Measurements from ENCODE around the gene GABRG3. TPM values are rescaled to one million over a fixed set of nuclear protein-coding genes. Genes with fewer than 3 reads are reported as not detected.

Gene GABRG3
- total RNA-seq, 1 experiment from 2014 or later: not detected

DNA sequence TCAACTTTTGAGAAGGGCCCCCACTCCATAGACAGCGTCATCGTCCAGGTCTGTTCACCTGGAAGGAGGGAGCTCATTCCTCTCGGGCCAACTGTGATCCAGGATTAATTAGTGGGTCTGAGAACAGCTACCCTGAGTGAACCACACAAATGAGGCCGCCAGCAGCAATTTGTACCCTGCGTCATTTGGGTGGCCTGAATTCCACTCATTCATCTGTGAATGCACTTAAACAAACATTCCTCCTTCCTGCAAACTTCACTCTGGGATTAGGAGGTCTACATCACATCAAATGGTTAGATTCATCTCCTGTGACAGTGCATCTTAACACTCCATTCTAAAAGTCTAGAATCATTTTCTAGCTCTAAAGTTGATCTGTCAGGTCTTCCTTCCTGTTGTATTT lies 201.8 kb downstream of the GABRG3 start:
- H3K9me2 ChIP-seq (ENCODE audit: insufficient read depth): no peaks in the 10 kb centered on the region
- H3K9ac ChIP-seq (ENCODE audit: low read length): no peak overlapping the region
- no peak for ATAC-seq
- POLR2A ChIA-PET: no interaction called here
- no peak overlapping the region for H2AFZ ChIP-seq (ENCODE audit: low read depth, low read length, poor library complexity, severe bottlenecking)
- no peaks in the 10 kb centered on the region for H3K79me2 ChIP-seq (ENCODE audit: insufficient read depth, low read length)
- CTCF ChIA-PET: no interaction called here
- H3K4me2 ChIP-seq (ENCODE audit: low read length): no peak overlapping the region
- H3K27ac ChIP-seq (ENCODE audit: low read depth, low read length): no peak overlapping the region
- no peaks in the 10 kb centered on the region for H3K27me3 ChIP-seq (ENCODE audit: insufficient read depth, low read length)
- H3K4me3 ChIP-seq (replicated peaks in 1 of 2; ENCODE audit: low read depth in 1 of 2, low read length in 2 of 2): no peak overlapping the region
- no peaks in the 10 kb centered on the region for H4K20me1 ChIP-seq (ENCODE audit: insufficient read depth)
- DNase-seq (ENCODE audit: low read depth, low spot score): no peak
- no TSS peak for BruUV-seq (replicated peaks)
- RAD21 ChIA-PET (ENCODE audit: low non-redundant PET in 1 of 2, low total read pairs in 2 of 2, uncharacterized antibody in 2 of 2, unreplicated experiment in 2 of 2): no interaction called here
- peaks cover 14 to 52% of the 10 kb centered on the region in 2 experiments; a peak in 2 of 4 replicates for H3K9me3 ChIP-seq (ENCODE audit: control insufficient read depth in 1 of 2, insufficient read depth in 1 of 2, low read depth in 1 of 2, low read length in 2 of 2)
- intact Hi-C loops (cut with micrococcal nuclease): no loop called here
- TF ChIP-seq, protein P1, sequence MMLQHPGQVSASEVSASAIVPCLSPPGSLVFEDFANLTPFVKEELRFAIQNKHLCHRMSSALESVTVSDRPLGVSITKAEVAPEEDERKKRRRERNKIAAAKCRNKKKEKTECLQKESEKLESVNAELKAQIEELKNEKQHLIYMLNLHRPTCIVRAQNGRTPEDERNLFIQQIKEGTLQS (IDR thresholded peaks at IDR 0.05): no peak
- TF ChIP-seq, protein P2, sequence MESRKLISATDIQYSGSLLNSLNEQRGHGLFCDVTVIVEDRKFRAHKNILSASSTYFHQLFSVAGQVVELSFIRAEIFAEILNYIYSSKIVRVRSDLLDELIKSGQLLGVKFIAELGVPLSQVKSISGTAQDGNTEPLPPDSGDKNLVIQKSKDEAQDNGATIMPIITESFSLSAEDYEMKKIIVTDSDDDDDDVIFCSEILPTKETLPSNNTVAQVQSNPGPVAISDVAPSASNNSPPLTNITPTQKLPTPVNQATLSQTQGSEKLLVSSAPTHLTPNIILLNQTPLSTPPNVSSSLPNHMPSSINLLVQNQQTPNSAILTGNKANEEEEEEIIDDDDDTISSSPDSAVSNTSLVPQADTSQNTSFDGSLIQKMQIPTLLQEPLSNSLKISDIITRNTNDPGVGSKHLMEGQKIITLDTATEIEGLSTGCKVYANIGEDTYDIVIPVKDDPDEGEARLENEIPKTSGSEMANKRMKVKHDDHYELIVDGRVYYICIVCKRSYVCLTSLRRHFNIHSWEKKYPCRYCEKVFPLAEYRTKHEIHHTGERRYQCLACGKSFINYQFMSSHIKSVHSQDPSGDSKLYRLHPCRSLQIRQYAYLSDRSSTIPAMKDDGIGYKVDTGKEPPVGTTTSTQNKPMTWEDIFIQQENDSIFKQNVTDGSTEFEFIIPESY (IDR thresholded peaks at IDR 0.05; ENCODE audit: extremely low read depth, insufficient replicate concordance, low read length): no peak
- TF ChIP-seq POLR2AphosphoS5 (IDR thresholded peaks at IDR 0.05; ENCODE audit: low read depth, low read length): no peak
- no peak for TF ChIP-seq EGR1 (IDR thresholded peaks at IDR 0.05; ENCODE audit: low read depth)
- TF ChIP-seq RAD21 (IDR thresholded peaks at IDR 0.05; ENCODE audit: low read depth): no peak
- no peak for TF ChIP-seq TCF7L2 (IDR thresholded peaks at IDR 0.05; ENCODE audit: borderline replicate concordance, extremely low read depth, insufficient read depth, insufficient read length)
- TF ChIP-seq EZH2phosphoT487 (IDR thresholded peaks at IDR 0.05; ENCODE audit: borderline replicate concordance): no peak
- TF ChIP-seq POLR2A (IDR thresholded peaks at IDR 0.05; ENCODE audit: borderline replicate concordance, extremely low read depth, insufficient read depth, insufficient read length): no peak
- no peak for TF ChIP-seq YY1 (IDR thresholded peaks at IDR 0.05; ENCODE audit: extremely low read depth, insufficient replicate concordance, low read depth, low read length)
- no peak for TF ChIP-seq SP1 (IDR thresholded peaks at IDR 0.05; ENCODE audit: low read depth)
- TF ChIP-seq CEBPB (IDR thresholded peaks at IDR 0.05; ENCODE audit: low read depth): no peak
- no peak for TF ChIP-seq ZNF274 (IDR thresholded peaks at IDR 0.05; ENCODE audit: low read depth, low read length)
- no peak for TF ChIP-seq SIN3A (IDR thresholded peaks at IDR 0.05; ENCODE audit: low read depth)
- no peak for TF ChIP-seq CBX3 (IDR thresholded peaks at IDR 0.05; ENCODE audit: low read depth)
- TF ChIP-seq, protein P3, sequence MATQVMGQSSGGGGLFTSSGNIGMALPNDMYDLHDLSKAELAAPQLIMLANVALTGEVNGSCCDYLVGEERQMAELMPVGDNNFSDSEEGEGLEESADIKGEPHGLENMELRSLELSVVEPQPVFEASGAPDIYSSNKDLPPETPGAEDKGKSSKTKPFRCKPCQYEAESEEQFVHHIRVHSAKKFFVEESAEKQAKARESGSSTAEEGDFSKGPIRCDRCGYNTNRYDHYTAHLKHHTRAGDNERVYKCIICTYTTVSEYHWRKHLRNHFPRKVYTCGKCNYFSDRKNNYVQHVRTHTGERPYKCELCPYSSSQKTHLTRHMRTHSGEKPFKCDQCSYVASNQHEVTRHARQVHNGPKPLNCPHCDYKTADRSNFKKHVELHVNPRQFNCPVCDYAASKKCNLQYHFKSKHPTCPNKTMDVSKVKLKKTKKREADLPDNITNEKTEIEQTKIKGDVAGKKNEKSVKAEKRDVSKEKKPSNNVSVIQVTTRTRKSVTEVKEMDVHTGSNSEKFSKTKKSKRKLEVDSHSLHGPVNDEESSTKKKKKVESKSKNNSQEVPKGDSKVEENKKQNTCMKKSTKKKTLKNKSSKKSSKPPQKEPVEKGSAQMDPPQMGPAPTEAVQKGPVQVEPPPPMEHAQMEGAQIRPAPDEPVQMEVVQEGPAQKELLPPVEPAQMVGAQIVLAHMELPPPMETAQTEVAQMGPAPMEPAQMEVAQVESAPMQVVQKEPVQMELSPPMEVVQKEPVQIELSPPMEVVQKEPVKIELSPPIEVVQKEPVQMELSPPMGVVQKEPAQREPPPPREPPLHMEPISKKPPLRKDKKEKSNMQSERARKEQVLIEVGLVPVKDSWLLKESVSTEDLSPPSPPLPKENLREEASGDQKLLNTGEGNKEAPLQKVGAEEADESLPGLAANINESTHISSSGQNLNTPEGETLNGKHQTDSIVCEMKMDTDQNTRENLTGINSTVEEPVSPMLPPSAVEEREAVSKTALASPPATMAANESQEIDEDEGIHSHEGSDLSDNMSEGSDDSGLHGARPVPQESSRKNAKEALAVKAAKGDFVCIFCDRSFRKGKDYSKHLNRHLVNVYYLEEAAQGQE (IDR thresholded peaks at IDR 0.05; ENCODE audit: low read depth): no peak
- H3K4me1 ChIP-seq (ENCODE audit: control insufficient read depth in 1 of 2, insufficient read depth in 2 of 2, low read length in 2 of 2): no peaks in the 10 kb centered on the region
- no peaks in the 10 kb centered on the region for H3K36me3 ChIP-seq (ENCODE audit: control insufficient read depth in 1 of 2, insufficient read depth in 2 of 2, low read length in 2 of 2)

All from HCT116 (cell line).